Suprapubic skin (tissue), 4 donors: Measurements from ENCODE around the gene AKR1C3.

Experiments used
- CTCF ChIP-seq, 2 donors: fragments of 200-600 bp in 1 of 2; fragments of 450-650 bp in 1 of 2; sonication (generic) in 1 of 2; IDR thresholded peaks; one replicate each; pipeline ENCODE4 v1.5.1; 2016 to 2019; ENCODE audit warnings: antibody characterized with exemption in 2 of 2, mild to moderate bottlenecking in 1 of 2, moderate library complexity in 1 of 2
- EP300 ChIP-seq: sonication (generic); formaldehyde crosslinking; IDR thresholded peaks from one replicate; pipeline ENCODE4 v1.6.1; 2017; ENCODE audit warnings: antibody characterized with exemption
- POLR2A ChIP-seq, 2 donors: fragments of 450-650 bp; IDR thresholded peaks; one replicate each; pipeline ENCODE4 v1.6.1; 2017; ENCODE audit warnings: antibody characterized with exemption in 2 of 2, mild to moderate bottlenecking in 2 of 2, moderate library complexity in 2 of 2
- POLR2AphosphoS5 ChIP-seq, 3 donors: sonication (generic); formaldehyde crosslinking; IDR thresholded peaks; one replicate each; pipeline ENCODE4 v1.6.1; 2017; ENCODE audit warnings: antibody characterized with exemption in 3 of 3

GRCh38 chr10:5096108-5096507 is 1.9 kb downstream of the AKR1C3 start:
- no peak for TF ChIP-seq POLR2AphosphoS5 (IDR thresholded peaks at IDR 0.05)
- TF ChIP-seq CTCF (IDR thresholded peaks at IDR 0.05) = no peak
- no peak for TF ChIP-seq POLR2A (IDR thresholded peaks at IDR 0.05)
- TF ChIP-seq EP300 = no peak
